OCI-LY1 (cell line): Measurements from ENCODE around the gene ALOX5AP.

ENCODE experiments used
- H2AFZ ChIP-seq: fragments of 200-600 bp; sonication (generic), shearing (Covaris generic); 2 replicates; pipeline ENCODE4 v1.6.0; 2014; ENCODE audit warnings: antibody characterized with exemption, mild to moderate bottlenecking, low read length
- H3F3A ChIP-seq: fragments of 200-600 bp; sonication (generic), shearing (Covaris generic); 2 replicates; pipeline ENCODE4 v1.6.0; 2014; ENCODE audit warnings: mild to moderate bottlenecking, antibody characterized with exemption, low read length, moderate library complexity; ENCODE audit not compliant: insufficient read depth
- H3K27ac ChIP-seq: fragments of 200-600 bp; sonication (generic); 2 replicates; pipeline ENCODE4 v1.5.1; 2014; ENCODE audit warnings: low read length, mixed run types, mild to moderate bottlenecking, low read depth; ENCODE audit not compliant: poor library complexity, severe bottlenecking
- H3K27me3 ChIP-seq: fragments of 200-600 bp; sonication (generic); 2 replicates; pipeline ENCODE4 v1.6.0; 2014; ENCODE audit warnings: antibody characterized with exemption, mild to moderate bottlenecking, low read length, moderate library complexity; ENCODE audit not compliant: insufficient read depth
- H3K36me3 ChIP-seq: fragments of 200-600 bp; sonication (generic); 2 replicates; pipeline ENCODE4 v1.6.1; 2014; ENCODE audit warnings: mild to moderate bottlenecking, antibody characterized with exemption, low read length, moderate library complexity, mixed read lengths; ENCODE audit not compliant: insufficient read depth
- H3K4me1 ChIP-seq: fragments of 200-600 bp; sonication (generic); 2 replicates; pipeline ENCODE4 v1.5.1; 2014; ENCODE audit warnings: mild to moderate bottlenecking, low read length, moderate library complexity; ENCODE audit not compliant: insufficient read depth, severe bottlenecking
- H3K4me2 ChIP-seq: fragments of 200-600 bp; sonication (generic), shearing (Covaris generic); 2 replicates; pipeline ENCODE4 v1.6.1; 2014; ENCODE audit warnings: low read length
- H3K4me3 ChIP-seq: fragments of 200-600 bp; sonication (generic); 2 replicates; pipeline ENCODE4 v1.5.1; 2014; ENCODE audit warnings: low read length, low read depth, mild to moderate bottlenecking, mixed read lengths; ENCODE audit not compliant: poor library complexity, severe bottlenecking
- H3K79me2 ChIP-seq: fragments of 200-600 bp; shearing (Covaris generic); 2 replicates; pipeline ENCODE4 v1.6.1; 2016; ENCODE audit warnings: mixed run types, low read length, mixed read lengths; ENCODE audit not compliant: insufficient read depth
- H3K9ac ChIP-seq: fragments of 200-600 bp; sonication (generic), shearing (Covaris generic); 2 replicates; pipeline ENCODE4 v1.6.1; 2014; ENCODE audit warnings: mild to moderate bottlenecking, low read length, mixed read lengths
- H3K9me2 ChIP-seq: fragments of 200-600 bp; sonication (generic), shearing (Covaris generic); 2 replicates; pipeline ENCODE4 v1.6.1; 2014; ENCODE audit warnings: low read depth, mild to moderate bottlenecking, low read length, mixed read lengths
- H3K9me3 ChIP-seq: fragments of 200-600 bp; shearing (Covaris generic); 2 replicates; pipeline ENCODE4 v1.6.1; 2014; ENCODE audit warnings: low read length, mixed read lengths
- H4K20me1 ChIP-seq: fragments of 200-600 bp; sonication (generic), shearing (Covaris generic); 2 replicates; pipeline ENCODE4 v1.6.0; 2016; ENCODE audit warnings: mild to moderate bottlenecking, low read length; ENCODE audit not compliant: insufficient read depth
- EZH2 ChIP-seq: fragments of 200-600 bp; sonication (generic), shearing (Covaris generic); IDR thresholded peaks from 2 replicates; pipeline ENCODE4 v1.8.0; 2017; ENCODE audit warnings: borderline replicate concordance, mixed run types, mild to moderate bottlenecking, antibody characterized with exemption, low read length, moderate library complexity, mixed read lengths
- TF ChIP-seq, protein P1 (sequence below): fragments of 200-600 bp; sonication (generic), shearing (Covaris generic); IDR thresholded peaks from 2 replicates; pipeline ENCODE4 v1.5.1; 2017; ENCODE audit warnings: mild to moderate bottlenecking, antibody characterized with exemption, low read length, moderate library complexity, mixed read lengths

Gene ALOX5AP

DNA sequence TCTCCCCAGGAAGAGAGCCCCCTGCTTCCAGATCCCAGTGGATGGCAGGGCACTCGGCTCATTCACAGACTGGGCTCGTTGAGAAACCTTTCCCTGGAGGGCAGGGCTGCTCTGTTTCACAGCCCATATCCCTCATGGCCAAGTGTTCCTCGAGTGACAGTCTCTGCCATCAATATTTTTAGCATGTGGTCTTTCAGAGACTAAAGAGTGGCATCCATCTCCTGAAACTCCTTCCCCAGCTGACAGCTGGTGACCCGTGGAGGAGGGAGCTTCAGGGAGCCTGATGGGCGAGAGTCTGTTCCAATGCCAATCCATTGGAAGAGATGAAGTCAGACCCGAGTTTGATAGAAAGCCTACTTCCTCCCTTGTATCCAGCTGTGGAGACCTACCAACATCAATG, 30.7 kb upstream of the ALOX5AP start:
- H3K9me3 ChIP-seq: no peaks in the 10 kb centered on the region
- no peak overlapping the region for H3K9ac ChIP-seq
- no peak overlapping the region for H3K27ac ChIP-seq
- no peaks in the 10 kb centered on the region for H3K4me1 ChIP-seq
- TF ChIP-seq EZH2: no peak
- TF ChIP-seq, protein P1, sequence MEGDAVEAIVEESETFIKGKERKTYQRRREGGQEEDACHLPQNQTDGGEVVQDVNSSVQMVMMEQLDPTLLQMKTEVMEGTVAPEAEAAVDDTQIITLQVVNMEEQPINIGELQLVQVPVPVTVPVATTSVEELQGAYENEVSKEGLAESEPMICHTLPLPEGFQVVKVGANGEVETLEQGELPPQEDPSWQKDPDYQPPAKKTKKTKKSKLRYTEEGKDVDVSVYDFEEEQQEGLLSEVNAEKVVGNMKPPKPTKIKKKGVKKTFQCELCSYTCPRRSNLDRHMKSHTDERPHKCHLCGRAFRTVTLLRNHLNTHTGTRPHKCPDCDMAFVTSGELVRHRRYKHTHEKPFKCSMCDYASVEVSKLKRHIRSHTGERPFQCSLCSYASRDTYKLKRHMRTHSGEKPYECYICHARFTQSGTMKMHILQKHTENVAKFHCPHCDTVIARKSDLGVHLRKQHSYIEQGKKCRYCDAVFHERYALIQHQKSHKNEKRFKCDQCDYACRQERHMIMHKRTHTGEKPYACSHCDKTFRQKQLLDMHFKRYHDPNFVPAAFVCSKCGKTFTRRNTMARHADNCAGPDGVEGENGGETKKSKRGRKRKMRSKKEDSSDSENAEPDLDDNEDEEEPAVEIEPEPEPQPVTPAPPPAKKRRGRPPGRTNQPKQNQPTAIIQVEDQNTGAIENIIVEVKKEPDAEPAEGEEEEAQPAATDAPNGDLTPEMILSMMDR: no peak
- no peak overlapping the region for H3K4me3 ChIP-seq
- H2AFZ ChIP-seq: no peak overlapping the region
- H3K27me3 ChIP-seq: 0 out of 2 replicates have a peak, but pooled peaks cover 4% of the 10 kb centered on the region
- no peaks in the 10 kb centered on the region for H3K9me2 ChIP-seq
- no peaks in the 10 kb centered on the region for H4K20me1 ChIP-seq
- H3F3A ChIP-seq: no peaks in the 10 kb centered on the region
- no peaks in the 10 kb centered on the region for H3K36me3 ChIP-seq
- H3K4me2 ChIP-seq: no peak overlapping the region
- no peaks in the 10 kb centered on the region for H3K79me2 ChIP-seq

GRCh38 chr13:30705680-30706079, 29.7 kb upstream of the ALOX5AP start:
- Histone ChIP-seq H3K4me3 (no peak overlapping the region), H4K20me1 (no peaks in the 10 kb centered on the region), H3K9ac (no peak overlapping the region), H3K27me3 (0 out of 2 replicates have a peak, but pooled peaks cover 4% of the 10 kb centered on the region), H3K27ac (no peak overlapping the region), H3K9me3 (no peaks in the 10 kb centered on the region), H3F3A (no peaks in the 10 kb centered on the region), H2AFZ (no peak overlapping the region), H3K4me1 (no peaks in the 10 kb centered on the region), H3K9me2 (no peaks in the 10 kb centered on the region), H3K79me2 (no peaks in the 10 kb centered on the region), H3K4me2 (no peak overlapping the region), H3K36me3 (no peaks in the 10 kb centered on the region)
- no peak for TF ChIP-seq EZH2
- TF ChIP-seq, protein P1: no peak

DNA sequence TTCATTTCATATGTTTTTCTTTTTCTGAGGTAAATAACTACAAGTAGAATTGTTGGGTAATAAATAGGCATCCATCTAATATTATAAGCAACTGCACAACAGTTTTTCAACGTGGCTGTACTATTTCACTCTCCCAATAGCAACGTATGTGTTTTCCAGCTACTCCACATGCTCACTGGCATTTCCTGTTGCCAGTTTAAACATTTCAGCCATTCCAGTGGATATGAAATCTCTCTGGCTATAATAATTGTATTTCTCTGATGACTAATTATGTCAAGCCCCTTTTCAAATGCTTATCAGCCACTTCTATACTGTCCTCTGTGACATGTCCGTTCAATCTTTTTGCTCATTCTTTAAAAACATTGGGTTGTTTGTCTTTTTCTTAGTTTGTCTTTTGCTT, 26.8 kb upstream of the ALOX5AP start:
- Histone ChIP-seq H3K9me3 (no peaks in the 10 kb centered on the region), H3K27me3 (0 out of 2 replicates have a peak, but pooled peaks cover 4% of the 10 kb centered on the region), H4K20me1 (no peaks in the 10 kb centered on the region), H3K4me3 (no peak overlapping the region), H3K4me1 (no peaks in the 10 kb centered on the region), H3K4me2 (no peak overlapping the region), H3K36me3 (no peaks in the 10 kb centered on the region), H3K79me2 (no peaks in the 10 kb centered on the region), H3K9me2 (no peaks in the 10 kb centered on the region), H3K27ac (no peak overlapping the region), H3F3A (no peaks in the 10 kb centered on the region), H3K9ac (no peak overlapping the region), H2AFZ (no peak overlapping the region)
- no peak for TF ChIP-seq EZH2
- TF ChIP-seq, protein P1: no peak
